Hepatocyte (in vitro differentiated cells): ENCODE results near the gene DPEP2NB.

Experiments used
- EZH2 ChIP-seq: fragments of 200-600 bp; sonication (generic); IDR thresholded peaks from 2 replicates; pipeline ENCODE4 v1.6.1; 2016; ENCODE audit warnings: antibody characterized with exemption, mild to moderate bottlenecking, borderline replicate concordance
- EZH2phosphoT487 ChIP-seq: fragments of 200-600 bp; sonication (generic); IDR thresholded peaks from one replicate; pipeline ENCODE4 v1.6.1; 2018; ENCODE audit warnings: antibody characterized with exemption, mild to moderate bottlenecking, low read depth, moderate library complexity; ENCODE audit not compliant: unreplicated experiment, severe bottlenecking
- TF ChIP-seq, protein P1 (sequence below): fragments of 200-600 bp; sonication (generic); IDR thresholded peaks from 2 replicates; pipeline ENCODE4 v1.5.1; 2016; ENCODE audit warnings: antibody characterized with exemption, mild to moderate bottlenecking; ENCODE audit not compliant: poor library complexity

DNA sequence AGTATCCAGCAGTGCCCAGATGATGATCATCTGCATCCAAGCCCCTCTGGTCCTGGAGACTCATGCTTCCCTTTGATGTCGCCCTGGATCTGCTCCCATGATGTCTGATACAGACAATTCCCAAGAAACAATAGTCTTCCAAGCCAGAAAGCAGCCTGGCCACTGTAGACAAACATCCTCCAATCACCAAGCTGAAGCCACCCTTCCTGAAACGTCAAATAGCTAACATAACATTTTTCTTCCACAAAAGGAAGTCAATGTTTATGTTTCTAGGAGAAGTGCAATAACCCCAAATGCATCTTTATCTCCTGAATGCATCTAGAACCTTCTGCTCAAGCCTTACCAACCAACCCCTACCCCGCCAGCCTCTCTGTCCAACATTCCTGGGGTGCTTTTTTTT is 15.3 kb downstream of the DPEP2NB start:
- no peak for TF ChIP-seq EZH2
- TF ChIP-seq, protein P1, sequence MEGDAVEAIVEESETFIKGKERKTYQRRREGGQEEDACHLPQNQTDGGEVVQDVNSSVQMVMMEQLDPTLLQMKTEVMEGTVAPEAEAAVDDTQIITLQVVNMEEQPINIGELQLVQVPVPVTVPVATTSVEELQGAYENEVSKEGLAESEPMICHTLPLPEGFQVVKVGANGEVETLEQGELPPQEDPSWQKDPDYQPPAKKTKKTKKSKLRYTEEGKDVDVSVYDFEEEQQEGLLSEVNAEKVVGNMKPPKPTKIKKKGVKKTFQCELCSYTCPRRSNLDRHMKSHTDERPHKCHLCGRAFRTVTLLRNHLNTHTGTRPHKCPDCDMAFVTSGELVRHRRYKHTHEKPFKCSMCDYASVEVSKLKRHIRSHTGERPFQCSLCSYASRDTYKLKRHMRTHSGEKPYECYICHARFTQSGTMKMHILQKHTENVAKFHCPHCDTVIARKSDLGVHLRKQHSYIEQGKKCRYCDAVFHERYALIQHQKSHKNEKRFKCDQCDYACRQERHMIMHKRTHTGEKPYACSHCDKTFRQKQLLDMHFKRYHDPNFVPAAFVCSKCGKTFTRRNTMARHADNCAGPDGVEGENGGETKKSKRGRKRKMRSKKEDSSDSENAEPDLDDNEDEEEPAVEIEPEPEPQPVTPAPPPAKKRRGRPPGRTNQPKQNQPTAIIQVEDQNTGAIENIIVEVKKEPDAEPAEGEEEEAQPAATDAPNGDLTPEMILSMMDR, result no peak
- no peak for TF ChIP-seq EZH2phosphoT487
